RWPE2 (cell line): ENCODE results near the gene FBXL15.

ENCODE experiments used
- ATAC-seq: fragments of 200-7000 bp; cut with Tn5 transposase; 3 replicates; pipeline ENCODE4 v1.9.1; 2021; ENCODE audit warnings: low read depth
- DNase-seq: peaks from one replicate; pipeline ENCODE4 v3.0.0-alpha.2; 2020; ENCODE audit warnings: low spot score
- H3K27ac ChIP-seq: fragments of 450-650 bp; 2 replicates; pipeline ENCODE4 v1.5.1; 2017; ENCODE audit warnings: mild to moderate bottlenecking; ENCODE audit not compliant: poor library complexity, severe bottlenecking
- H3K27me3 ChIP-seq: fragments of 250-450 bp; sonication (Bioruptor Pico); 2 replicates; pipeline ENCODE4 v1.5.1; 2021; ENCODE audit warnings: mild to moderate bottlenecking, moderate library complexity; ENCODE audit not compliant: insufficient read depth, poor library complexity, severe bottlenecking
- H3K36me3 ChIP-seq: fragments of 250-450 bp; sonication (Bioruptor Pico); 2 replicates; pipeline ENCODE4 v1.5.1; 2020; ENCODE audit warnings: low read depth, mild to moderate bottlenecking, moderate library complexity
- H3K4me1 ChIP-seq: fragments of 250-450 bp; sonication (Bioruptor Pico); 2 replicates; pipeline ENCODE4 v1.5.1; 2021; ENCODE audit warnings: mild to moderate bottlenecking, moderate library complexity; ENCODE audit not compliant: insufficient read depth, poor library complexity, severe bottlenecking
- H3K4me3 ChIP-seq: fragments of 250-450 bp; sonication (Bioruptor Pico); 2 replicates; pipeline ENCODE4 v1.5.1; 2021; ENCODE audit warnings: mild to moderate bottlenecking, moderate library complexity; ENCODE audit not compliant: severe bottlenecking
- H3K9me3 ChIP-seq: fragments of 250-450 bp; sonication (Bioruptor Pico); 2 replicates; pipeline ENCODE4 v1.5.1; 2021; ENCODE audit warnings: mild to moderate bottlenecking, moderate library complexity; ENCODE audit not compliant: severe bottlenecking
- TF ChIP-seq, protein P1 (sequence below): fragments of 450-650 bp; IDR thresholded peaks from one replicate; pipeline ENCODE4 v1.5.1; 2017; ENCODE audit warnings: mild to moderate bottlenecking, moderate library complexity; ENCODE audit not compliant: poor library complexity, severe bottlenecking

FBXL15 gene

DNA sequence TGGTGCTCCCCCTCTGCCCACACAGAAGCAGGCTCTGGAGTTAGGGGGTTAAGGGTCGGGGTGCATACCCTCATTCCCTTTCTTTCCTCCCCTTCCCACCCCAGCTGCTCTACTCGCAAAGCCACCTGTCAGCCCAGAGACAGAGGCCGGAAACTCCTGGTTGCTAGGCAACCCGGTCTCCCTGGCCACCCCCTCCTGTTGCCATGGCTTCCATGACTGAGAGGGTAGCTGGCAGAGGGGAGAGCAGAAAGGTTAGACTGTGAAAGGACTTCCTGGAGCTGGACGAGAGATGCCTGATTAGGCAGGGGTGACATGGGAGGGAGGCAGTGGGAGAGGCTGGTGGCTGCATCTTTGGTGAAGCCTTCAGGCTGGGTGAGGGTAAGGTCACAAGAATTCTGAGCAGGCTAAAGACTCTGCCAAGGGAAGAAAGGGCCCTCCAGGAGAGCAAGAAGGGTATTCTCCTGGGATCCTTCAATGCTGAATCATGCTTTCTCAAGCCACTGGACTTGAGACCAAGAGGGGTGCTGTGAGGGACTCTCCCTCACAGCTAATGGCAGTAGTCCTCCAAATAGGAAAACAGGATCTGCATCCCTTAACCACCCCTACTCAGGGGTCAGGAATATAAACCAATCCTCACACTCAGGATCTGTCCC lies 7.5 kb upstream of the FBXL15 start:
- Histone ChIP-seq H3K36me3 (no peaks in the 10 kb centered on the region), H3K9me3 (no peaks in the 10 kb centered on the region), H3K27me3 (peaks cover 41% of the 10 kb centered on the region), H3K4me1 (no peaks in the 10 kb centered on the region), H3K27ac (no peak overlapping the region), H3K4me3 (no peak overlapping the region)
- TF ChIP-seq, protein P1, sequence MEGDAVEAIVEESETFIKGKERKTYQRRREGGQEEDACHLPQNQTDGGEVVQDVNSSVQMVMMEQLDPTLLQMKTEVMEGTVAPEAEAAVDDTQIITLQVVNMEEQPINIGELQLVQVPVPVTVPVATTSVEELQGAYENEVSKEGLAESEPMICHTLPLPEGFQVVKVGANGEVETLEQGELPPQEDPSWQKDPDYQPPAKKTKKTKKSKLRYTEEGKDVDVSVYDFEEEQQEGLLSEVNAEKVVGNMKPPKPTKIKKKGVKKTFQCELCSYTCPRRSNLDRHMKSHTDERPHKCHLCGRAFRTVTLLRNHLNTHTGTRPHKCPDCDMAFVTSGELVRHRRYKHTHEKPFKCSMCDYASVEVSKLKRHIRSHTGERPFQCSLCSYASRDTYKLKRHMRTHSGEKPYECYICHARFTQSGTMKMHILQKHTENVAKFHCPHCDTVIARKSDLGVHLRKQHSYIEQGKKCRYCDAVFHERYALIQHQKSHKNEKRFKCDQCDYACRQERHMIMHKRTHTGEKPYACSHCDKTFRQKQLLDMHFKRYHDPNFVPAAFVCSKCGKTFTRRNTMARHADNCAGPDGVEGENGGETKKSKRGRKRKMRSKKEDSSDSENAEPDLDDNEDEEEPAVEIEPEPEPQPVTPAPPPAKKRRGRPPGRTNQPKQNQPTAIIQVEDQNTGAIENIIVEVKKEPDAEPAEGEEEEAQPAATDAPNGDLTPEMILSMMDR = no peak
- ATAC-seq (no peak), DNase-seq (no peak)

DNA sequence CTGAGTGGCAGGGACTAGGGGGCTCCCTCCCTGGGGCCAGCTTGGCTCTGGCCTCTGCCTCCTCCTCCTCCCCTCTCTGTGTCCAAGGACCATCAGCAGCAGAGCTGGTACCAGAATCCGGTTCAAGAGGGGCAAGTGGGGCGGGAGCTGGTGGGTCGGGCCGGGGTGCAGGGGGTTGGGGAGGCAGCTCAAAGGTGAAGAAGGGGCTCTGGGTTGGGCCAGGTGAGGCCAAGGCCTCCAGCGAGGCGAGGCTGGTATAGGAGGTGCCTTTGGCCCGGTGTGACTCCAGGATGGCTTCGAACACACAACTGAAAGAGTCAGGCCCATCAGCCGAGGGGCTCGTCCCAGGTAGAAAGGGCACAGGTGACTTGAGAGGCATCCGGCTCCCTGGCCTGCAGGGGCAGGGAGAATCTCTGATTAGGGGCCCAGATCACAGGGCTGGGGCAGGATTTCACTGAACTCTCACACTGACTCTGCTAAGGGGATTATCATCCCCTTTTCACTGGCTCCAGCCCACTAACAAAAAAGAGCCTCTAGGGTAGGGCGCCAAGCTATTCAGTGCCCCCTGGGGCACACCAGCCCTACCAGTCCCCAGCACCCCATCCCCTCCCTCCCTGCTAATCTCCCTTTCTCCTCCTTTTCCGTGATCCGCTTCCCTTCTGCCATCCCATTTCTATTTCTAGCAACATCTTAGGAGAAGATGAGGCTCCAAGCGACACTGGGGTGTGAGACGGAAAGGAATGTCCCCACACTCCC lies 6.7 kb upstream of the FBXL15 start:
- Histone ChIP-seq H3K9me3 (no peaks in the 10 kb centered on the region), H3K4me1 (no peaks in the 10 kb centered on the region), H3K27me3 (peaks cover 36% of the 10 kb centered on the region), H3K27ac (no peak overlapping the region), H3K36me3 (no peaks in the 10 kb centered on the region), H3K4me3 (no peak overlapping the region)
- no peak for ATAC-seq
- no peak for DNase-seq
- TF ChIP-seq, protein P1 = no peak

DNA sequence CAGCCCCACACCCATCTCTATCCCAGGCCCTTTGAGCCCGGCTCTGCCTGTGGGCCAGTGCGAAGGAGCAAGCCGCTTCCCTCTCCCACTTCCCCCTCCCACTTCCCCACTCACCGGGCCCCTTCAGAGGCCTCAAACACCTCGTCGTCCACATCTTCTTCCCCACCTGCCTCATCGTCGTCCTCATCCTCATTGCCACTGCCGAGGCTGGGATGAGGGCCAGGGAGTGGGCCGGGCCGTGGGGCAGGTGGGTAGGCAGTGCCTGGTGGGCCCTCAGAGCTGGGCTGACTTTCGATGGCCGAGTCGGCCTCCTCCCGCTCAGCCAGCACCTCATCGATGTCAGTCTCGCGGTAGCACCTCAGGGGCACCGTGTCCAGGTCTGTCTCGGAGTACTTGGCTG lies 5.9 kb upstream of the FBXL15 start:
- Histone ChIP-seq H3K4me1 (no peaks in the 10 kb centered on the region), H3K27ac (no peak overlapping the region), H3K9me3 (no peaks in the 10 kb centered on the region), H3K27me3 (peaks cover 33% of the 10 kb centered on the region), H3K36me3 (no peaks in the 10 kb centered on the region), H3K4me3 (no peak overlapping the region)
- TF ChIP-seq, protein P1 = no peak
- DNase-seq (no peak), ATAC-seq (no peak)

DNA sequence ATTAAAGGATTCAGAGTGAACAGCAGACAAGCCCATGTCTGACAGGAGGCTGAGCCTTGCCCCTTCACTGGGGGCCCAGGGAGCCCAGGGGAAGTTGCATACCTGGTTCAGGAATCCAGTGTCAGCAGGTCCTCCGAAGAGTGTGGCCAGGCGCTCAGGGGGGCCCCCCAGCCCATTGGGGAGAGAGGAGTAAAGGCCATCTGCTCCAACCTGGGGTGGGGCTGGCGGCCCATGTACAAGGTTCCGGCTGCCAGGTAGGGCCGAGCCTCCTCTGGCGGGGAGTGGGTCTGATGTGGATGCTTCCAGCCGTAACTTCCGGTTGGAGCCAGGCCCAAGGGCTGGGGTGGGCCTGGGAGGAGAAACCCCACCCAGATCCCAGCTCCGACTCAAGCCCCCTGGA lies 4.4 kb upstream of the FBXL15 start:
- H3K27me3 ChIP-seq = peaks cover 19% of the 10 kb centered on the region
- TF ChIP-seq, protein P1 = no peak
- no peaks in the 10 kb centered on the region for H3K4me1 ChIP-seq
- DNase-seq (no peak), ATAC-seq (no peak)
- no peaks in the 10 kb centered on the region for H3K9me3 ChIP-seq
- H3K27ac ChIP-seq = no peak overlapping the region
- H3K36me3 ChIP-seq = no peaks in the 10 kb centered on the region
- no peak overlapping the region for H3K4me3 ChIP-seq

DNA sequence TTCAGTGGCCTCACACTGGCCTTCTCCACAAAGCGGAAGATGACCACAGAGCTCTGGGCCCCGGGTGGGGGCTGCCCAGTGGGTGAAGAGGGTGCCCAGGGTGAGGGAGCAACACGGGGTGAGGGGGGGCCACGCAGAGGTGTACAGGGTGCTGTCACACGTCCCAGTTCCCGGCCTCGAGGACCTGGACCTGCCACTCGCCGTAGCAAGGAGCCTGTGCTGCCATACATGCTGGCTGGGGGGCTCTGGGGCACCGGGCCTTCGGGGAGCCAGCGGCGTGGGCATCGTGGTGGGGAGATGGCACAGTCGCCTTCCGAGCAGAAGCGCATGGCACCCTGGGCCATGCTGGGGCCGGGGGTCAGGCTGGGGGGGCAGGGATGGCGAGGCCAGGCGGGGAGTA lies 3.9 kb upstream of the FBXL15 start:
- TF ChIP-seq, protein P1 = no peak
- Histone ChIP-seq H3K27me3 (peaks cover 19% of the 10 kb centered on the region), H3K4me3 (no peak overlapping the region), H3K27ac (no peak overlapping the region), H3K9me3 (no peaks in the 10 kb centered on the region), H3K4me1 (no peaks in the 10 kb centered on the region), H3K36me3 (no peaks in the 10 kb centered on the region)
- no peak for DNase-seq
- ATAC-seq = no peak
